HEK293 (cell line): ENCODE data around the gene KLHL7.
A peak's percentile ranks its signal among the peaks of the same experiment; 100 is the strongest.

Experiments
- CTCF ChIA-PET: fragments of 350-600 bp; formaldehyde crosslinking; extraction: SDS; loops from one replicate; lab custom pipeline; 2021; ENCODE audit warnings: antibody characterized with exemption; lab: Yijun Ruan, JAX
- POLR2A ChIA-PET: fragments of 300-600 bp; formaldehyde crosslinking; extraction: SDS; loops from one replicate; lab custom pipeline; 2020; ENCODE audit warnings: antibody characterized with exemption, inconsistent platforms; lab: Yijun Ruan, JAX
- H3K27ac ChIP-seq: fragments of 200-500 bp; sonication (Bioruptor generic); 2 replicates; pipeline ENCODE4 v1.5.1; 2014; ENCODE audit warnings: low read depth, low read length, control low read depth, inconsistent platforms; ENCODE audit errors: extremely low read depth
- H3K36me3 ChIP-seq, 2 experiments: fragments of 200-500 bp in 1 of 2; sonication (Bioruptor generic) in 1 of 2; 1 replicate in 1 of 2; 2 replicates in 1 of 2; pipeline ENCODE4 v1.5.1; 2014 to 2017; ENCODE audit warnings: inconsistent platforms in 2 of 2, low read length in 2 of 2; ENCODE audit not compliant: control insufficient read depth in 2 of 2, insufficient read depth in 1 of 2
- H3K4me1 ChIP-seq: fragments of 200-500 bp; sonication (Bioruptor generic); 2 replicates; pipeline ENCODE4 v1.5.1; 2014; ENCODE audit warnings: mild to moderate bottlenecking, low read length, inconsistent platforms; ENCODE audit not compliant: control insufficient read depth, insufficient read depth
- H3K4me3 ChIP-seq: 2 replicates; pipeline ENCODE4 v1.5.1; 2011; ENCODE audit warnings: low read depth, mild to moderate bottlenecking, control low read depth, low read length, moderate library complexity
- H3K9me3 ChIP-seq: fragments of 200-500 bp; sonication (Bioruptor generic); 2 replicates; pipeline ENCODE4 v1.5.1; 2014; ENCODE audit warnings: low read depth, low read length, inconsistent platforms; ENCODE audit not compliant: control insufficient read depth, insufficient read depth
- KLF1 ChIP-seq: fragments of 450-650 bp; formaldehyde crosslinking; IDR thresholded peaks from 2 replicates; pipeline ENCODE4 v1.5.1; 2016; ENCODE audit warnings: missing biosample characterization, missing genetic modification characterization
- KLF16 ChIP-seq: fragments of 450-650 bp; formaldehyde crosslinking; IDR thresholded peaks from 2 replicates; pipeline ENCODE4 v1.5.1; 2017; ENCODE audit warnings: missing biosample characterization, missing genetic modification characterization
- KLF8 ChIP-seq: fragments of 450-650 bp; formaldehyde crosslinking; IDR thresholded peaks from 2 replicates; pipeline ENCODE4 v1.5.1; 2016; ENCODE audit warnings: missing biosample characterization, missing genetic modification characterization
- KLF9 ChIP-seq: fragments of 450-650 bp; formaldehyde crosslinking; IDR thresholded peaks from 2 replicates; pipeline ENCODE4 v1.5.1; 2016; ENCODE audit warnings: missing biosample characterization, missing genetic modification characterization, low read depth
- SP3 ChIP-seq: fragments of 450-650 bp; formaldehyde crosslinking; IDR thresholded peaks from 2 replicates; pipeline ENCODE4 v1.5.1; 2016; ENCODE audit warnings: missing biosample characterization, missing genetic modification characterization
- TRIM28 ChIP-seq: IDR thresholded peaks from 2 replicates; pipeline ENCODE4 v1.6.1; 2011; ENCODE audit warnings: low read length, control low read depth, borderline replicate concordance
- ZBTB17 ChIP-seq: fragments of 450-650 bp; formaldehyde crosslinking; IDR thresholded peaks from 2 replicates; pipeline ENCODE4 v1.5.1; 2016; ENCODE audit warnings: missing biosample characterization, missing genetic modification characterization
- ZBTB20 ChIP-seq: fragments of 450-650 bp; formaldehyde crosslinking; IDR thresholded peaks from 2 replicates; pipeline ENCODE4 v1.5.1; 2016; ENCODE audit warnings: missing biosample characterization, missing genetic modification characterization
- ZBTB21 ChIP-seq: fragments of 450-650 bp; formaldehyde crosslinking; IDR thresholded peaks from 2 replicates; pipeline ENCODE4 v1.5.1; 2017; ENCODE audit warnings: missing biosample characterization, missing genetic modification characterization
- ZBTB8A ChIP-seq: fragments of 450-650 bp; formaldehyde crosslinking; IDR thresholded peaks from 2 replicates; pipeline ENCODE4 v1.5.1; 2016; ENCODE audit warnings: missing biosample characterization, missing genetic modification characterization
- ZEB2 ChIP-seq: fragments of 450-650 bp; formaldehyde crosslinking; IDR thresholded peaks from 2 replicates; pipeline ENCODE4 v1.5.1; 2016; ENCODE audit warnings: missing biosample characterization, missing genetic modification characterization
- ZFHX2 ChIP-seq: fragments of 450-650 bp; formaldehyde crosslinking; conservative IDR thresholded peaks from 2 replicates; pipeline ENCODE4 v1.5.1; 2016; ENCODE audit warnings: missing biosample characterization, missing genetic modification characterization
- ZFP3 ChIP-seq: fragments of 450-650 bp; formaldehyde crosslinking; IDR thresholded peaks from 2 replicates; pipeline ENCODE4 v1.5.1; 2016; ENCODE audit warnings: low read depth, missing biosample characterization, missing genetic modification characterization
- ZNF223 ChIP-seq: fragments of 450-650 bp; formaldehyde crosslinking; IDR thresholded peaks from 2 replicates; pipeline ENCODE4 v1.5.1; 2016; ENCODE audit warnings: missing biosample characterization, missing genetic modification characterization
- ZNF341 ChIP-seq: fragments of 450-650 bp; formaldehyde crosslinking; IDR thresholded peaks from 2 replicates; pipeline ENCODE4; 2016; ENCODE audit warnings: low read depth, missing biosample characterization, missing genetic modification characterization
- ZNF501 ChIP-seq: fragments of 450-650 bp; formaldehyde crosslinking; IDR thresholded peaks from 2 replicates; pipeline ENCODE4 v1.5.1; 2016; ENCODE audit warnings: missing biosample characterization, missing genetic modification characterization
- ZNF76 ChIP-seq: fragments of 450-650 bp; formaldehyde crosslinking; IDR thresholded peaks from 2 replicates; pipeline ENCODE4; 2016; ENCODE audit warnings: low read depth, missing biosample characterization, missing genetic modification characterization, borderline replicate concordance
- ZNF776 ChIP-seq: fragments of 450-650 bp; formaldehyde crosslinking; IDR thresholded peaks from 2 replicates; pipeline ENCODE4 v1.5.0; 2017; ENCODE audit warnings: missing biosample characterization, missing genetic modification characterization, borderline replicate concordance
- ZNF830 ChIP-seq: fragments of 450-650 bp; IDR thresholded peaks from 2 replicates; pipeline ENCODE4 v1.5.0; 2018; ENCODE audit warnings: missing biosample characterization, missing genetic modification characterization, low read depth, mild to moderate bottlenecking, moderate library complexity
- TF ChIP-seq, protein P1 (sequence below): fragments of 450-650 bp; formaldehyde crosslinking; optimal IDR thresholded peaks from 2 replicates; pipeline ENCODE3; 2016; ENCODE audit warnings: missing biosample characterization, mild to moderate bottlenecking, missing genetic modification characterization
- TF ChIP-seq, protein P2 (sequence below): fragments of 450-650 bp; formaldehyde crosslinking; IDR thresholded peaks from 2 replicates; pipeline ENCODE4 v1.5.1; 2016; ENCODE audit warnings: missing biosample characterization, missing genetic modification characterization
- TF ChIP-seq, protein P3 (sequence below): fragments of 450-650 bp; formaldehyde crosslinking; IDR thresholded peaks from 2 replicates; pipeline ENCODE4 v1.5.1; 2016; ENCODE audit warnings: missing biosample characterization, missing genetic modification characterization

The KLHL7 gene

DNA sequence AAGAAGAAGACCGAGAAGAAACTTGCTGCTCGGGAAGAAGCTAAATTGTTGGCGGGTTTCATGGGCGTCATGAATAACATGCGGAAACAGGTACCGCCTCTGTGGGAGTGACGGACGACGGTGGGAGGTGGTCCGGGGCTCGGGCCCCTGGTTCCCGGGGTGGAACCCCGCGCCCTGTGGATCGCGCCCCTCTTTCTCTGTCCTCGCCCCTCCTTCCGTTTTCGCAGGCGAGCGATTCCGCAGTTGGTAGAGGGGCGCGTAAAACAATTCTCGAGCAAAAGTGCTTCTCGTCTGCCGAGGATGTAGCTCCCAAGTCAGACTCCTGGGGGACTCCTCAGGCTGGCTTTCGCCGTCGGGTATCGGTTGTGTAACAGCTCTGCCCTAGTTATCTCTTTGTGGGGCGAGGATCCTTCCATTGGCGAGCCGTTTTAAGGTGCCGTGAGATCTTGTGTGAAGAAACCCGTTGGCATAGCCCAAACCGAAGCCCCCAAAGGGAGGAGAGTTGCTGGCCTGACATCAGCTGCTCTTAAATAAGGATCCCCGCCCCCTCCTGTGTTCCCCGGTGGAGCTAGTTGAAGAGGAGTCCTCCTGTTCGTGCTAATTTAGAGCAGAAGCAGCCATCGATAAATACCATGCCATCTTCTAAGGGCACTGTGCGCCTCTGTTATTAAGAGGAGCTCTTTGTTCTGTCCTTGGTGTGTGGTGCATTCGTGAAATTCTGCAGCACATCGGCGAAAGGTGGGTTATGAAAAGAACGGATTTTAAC lies 655 bp downstream of the KLHL7 start:
- ChIA-PET POLR2A (interaction anchor here (0.6 to 2.1 kb wide), 16 partner anchors 8 to 142 kb away, joined by 3 to 12 read pairs (median 4); no protein-coding TSS in a partner anchor), CTCF (interaction anchor here (0.6 to 1.7 kb wide), 8 partner anchors 11 to 649 kb away, joined by 3 to 6 read pairs (median 4); no protein-coding TSS in a partner anchor)
- peak; percentile 19; the same call in 1 of the 2 replicates for TF ChIP-seq KLF16
- no peak for TF ChIP-seq ZBTB21
- no peak for TF ChIP-seq ZNF830 (tag by site-specific recombination)
- peak; percentile 91 for TF ChIP-seq ZBTB20 (tag by site-specific recombination)
- TF ChIP-seq KLF8 (tag by site-specific recombination) = peak; percentile 8; the same call in 1 of the 2 replicates
- TF ChIP-seq ZNF223 (tag by site-specific recombination) = no peak
- no peak for TF ChIP-seq ZNF76 (tag by site-specific recombination)
- TF ChIP-seq, protein P1, sequence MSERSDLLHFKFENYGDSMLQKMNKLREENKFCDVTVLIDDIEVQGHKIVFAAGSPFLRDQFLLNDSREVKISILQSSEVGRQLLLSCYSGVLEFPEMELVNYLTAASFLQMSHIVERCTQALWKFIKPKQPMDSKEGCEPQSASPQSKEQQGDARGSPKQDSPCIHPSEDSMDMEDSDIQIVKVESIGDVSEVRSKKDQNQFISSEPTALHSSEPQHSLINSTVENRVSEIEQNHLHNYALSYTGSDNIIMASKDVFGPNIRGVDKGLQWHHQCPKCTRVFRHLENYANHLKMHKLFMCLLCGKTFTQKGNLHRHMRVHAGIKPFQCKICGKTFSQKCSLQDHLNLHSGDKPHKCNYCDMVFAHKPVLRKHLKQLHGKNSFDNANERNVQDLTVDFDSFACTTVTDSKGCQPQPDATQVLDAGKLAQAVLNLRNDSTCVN (tag by site-specific recombination) = peak; percentile 56
- TF ChIP-seq ZEB2 (tag by site-specific recombination) = no peak
- TF ChIP-seq TRIM28 = no peak
- TF ChIP-seq, protein P2, sequence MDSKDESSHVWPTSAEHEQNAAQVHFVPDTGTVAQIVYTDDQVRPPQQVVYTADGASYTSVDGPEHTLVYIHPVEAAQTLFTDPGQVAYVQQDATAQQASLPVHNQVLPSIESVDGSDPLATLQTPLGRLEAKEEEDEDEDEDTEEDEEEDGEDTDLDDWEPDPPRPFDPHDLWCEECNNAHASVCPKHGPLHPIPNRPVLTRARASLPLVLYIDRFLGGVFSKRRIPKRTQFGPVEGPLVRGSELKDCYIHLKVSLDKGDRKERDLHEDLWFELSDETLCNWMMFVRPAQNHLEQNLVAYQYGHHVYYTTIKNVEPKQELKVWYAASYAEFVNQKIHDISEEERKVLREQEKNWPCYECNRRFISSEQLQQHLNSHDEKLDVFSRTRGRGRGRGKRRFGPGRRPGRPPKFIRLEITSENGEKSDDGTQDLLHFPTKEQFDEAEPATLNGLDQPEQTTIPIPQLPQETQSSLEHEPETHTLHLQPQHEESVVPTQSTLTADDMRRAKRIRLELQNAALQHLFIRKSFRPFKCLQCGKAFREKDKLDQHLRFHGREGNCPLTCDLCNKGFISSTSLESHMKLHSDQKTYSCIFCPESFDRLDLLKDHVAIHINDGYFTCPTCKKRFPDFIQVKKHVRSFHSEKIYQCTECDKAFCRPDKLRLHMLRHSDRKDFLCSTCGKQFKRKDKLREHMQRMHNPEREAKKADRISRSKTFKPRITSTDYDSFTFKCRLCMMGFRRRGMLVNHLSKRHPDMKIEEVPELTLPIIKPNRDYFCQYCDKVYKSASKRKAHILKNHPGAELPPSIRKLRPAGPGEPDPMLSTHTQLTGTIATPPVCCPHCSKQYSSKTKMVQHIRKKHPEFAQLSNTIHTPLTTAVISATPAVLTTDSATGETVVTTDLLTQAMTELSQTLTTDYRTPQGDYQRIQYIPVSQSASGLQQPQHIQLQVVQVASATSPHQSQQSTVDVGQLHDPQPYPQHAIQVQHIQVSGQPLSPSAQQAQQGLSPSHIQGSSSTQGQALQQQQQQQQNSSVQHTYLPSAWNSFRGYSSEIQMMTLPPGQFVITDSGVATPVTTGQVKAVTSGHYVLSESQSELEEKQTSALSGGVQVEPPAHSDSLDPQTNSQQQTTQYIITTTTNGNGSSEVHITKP = peak; percentile 87
- 0 out of 2 replicates have a peak, but pooled peaks have one; percentile 59 for TF ChIP-seq ZBTB17 (tag by site-specific recombination)
- peak; percentile 23; the same call in 1 of the 2 replicates for TF ChIP-seq KLF9
- TF ChIP-seq ZFP3 (tag by site-specific recombination) = no peak
- peak; percentile 75 for TF ChIP-seq ZBTB8A (tag by site-specific recombination)
- 0 out of 2 replicates have a peak, but pooled peaks have one; percentile 6 for TF ChIP-seq SP3 (tag by site-specific recombination)
- TF ChIP-seq ZNF341 = peak; percentile 58
- Histone ChIP-seq H3K27ac (peak overlapping the region; percentile 96), H3K4me3 (peak overlapping the region; percentile 98), H3K4me1 (no peaks in the 10 kb centered on the region; the same call in 1 of the 2 replicates), H3K36me3 (no peaks in the 10 kb centered on the region), H3K9me3 (no peaks in the 10 kb centered on the region)

DNA sequence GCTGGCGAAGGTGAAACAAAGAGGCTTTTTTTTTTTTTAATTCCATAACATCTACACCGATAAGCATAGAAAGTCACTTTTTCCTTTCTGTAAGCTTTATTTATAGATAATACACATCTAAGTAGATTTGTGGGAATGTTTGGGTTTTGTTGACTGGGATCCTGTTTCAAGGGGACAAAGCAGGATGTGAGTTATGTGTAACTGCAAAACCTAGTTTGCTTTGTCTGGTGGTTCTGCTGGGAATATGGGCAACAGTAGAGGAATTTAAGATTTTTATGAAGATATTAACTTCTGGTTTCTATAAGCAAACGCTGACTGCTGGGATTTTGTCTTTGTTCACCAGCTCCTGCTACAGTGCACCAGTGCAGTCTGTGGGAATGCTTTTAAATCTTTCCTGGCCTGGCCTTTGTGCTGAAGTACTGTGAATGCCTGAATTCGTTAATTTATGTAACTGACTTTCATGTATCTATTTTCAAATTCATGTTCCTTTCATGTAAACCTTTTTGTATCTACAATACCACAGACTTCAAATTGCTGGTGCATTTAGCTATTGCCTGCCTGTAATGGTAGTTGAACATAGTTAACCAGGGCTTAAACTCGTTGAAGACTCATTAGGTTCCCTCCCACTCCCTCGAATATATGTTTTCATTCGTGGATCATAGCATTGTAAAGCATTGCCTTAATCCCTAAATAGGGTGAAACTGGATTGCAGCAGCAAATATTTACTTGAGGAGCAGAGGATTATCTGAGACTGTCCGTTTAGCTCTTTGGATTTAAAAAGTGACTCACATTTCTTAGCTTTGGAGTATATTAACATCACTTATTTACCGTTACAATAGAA lies 1.5 kb downstream of the KLHL7 start:
- no peaks in the 10 kb centered on the region; the same call in 1 of the 2 replicates for H3K4me1 ChIP-seq
- H3K4me3 ChIP-seq = peak overlapping the region; percentile 98
- ChIA-PET CTCF (interaction anchor here (0.6 to 1.7 kb wide), 5 partner anchors 10 to 165 kb away, joined by 3 to 4 read pairs (median 4); no protein-coding TSS in a partner anchor), POLR2A (interaction anchor here (0.6 to 2.1 kb wide), 9 partner anchors 9 to 84 kb away, joined by 3 to 9 read pairs (median 5); no protein-coding TSS in a partner anchor)
- no peaks in the 10 kb centered on the region for H3K36me3 ChIP-seq
- peak overlapping the region; percentile 96 for H3K27ac ChIP-seq
- no peaks in the 10 kb centered on the region for H3K9me3 ChIP-seq
- no peak for TF ChIP-seq ZNF501 (tag by site-specific recombination)
- TF ChIP-seq, protein P3, sequence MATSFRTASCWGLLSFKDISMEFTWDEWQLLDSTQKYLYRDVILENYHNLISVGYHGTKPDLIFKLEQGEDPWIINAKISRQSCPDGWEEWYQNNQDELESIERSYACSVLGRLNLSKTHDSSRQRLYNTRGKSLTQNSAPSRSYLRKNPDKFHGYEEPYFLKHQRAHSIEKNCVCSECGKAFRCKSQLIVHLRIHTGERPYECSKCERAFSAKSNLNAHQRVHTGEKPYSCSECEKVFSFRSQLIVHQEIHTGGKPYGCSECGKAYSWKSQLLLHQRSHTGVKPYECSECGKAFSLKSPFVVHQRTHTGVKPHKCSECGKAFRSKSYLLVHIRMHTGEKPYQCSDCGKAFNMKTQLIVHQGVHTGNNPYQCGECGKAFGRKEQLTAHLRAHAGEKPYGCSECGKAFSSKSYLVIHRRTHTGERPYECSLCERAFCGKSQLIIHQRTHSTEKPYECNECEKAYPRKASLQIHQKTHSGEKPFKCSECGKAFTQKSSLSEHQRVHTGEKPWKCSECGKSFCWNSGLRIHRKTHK (tag by site-specific recombination) = no peak
- no peak for TF ChIP-seq ZNF776 (tag by site-specific recombination)
- no peak for TF ChIP-seq KLF16
- TF ChIP-seq KLF1 (tag by site-specific recombination) = no peak
- no peak for TF ChIP-seq ZFHX2 (tag by site-specific recombination)
